HG03097 (cell line): ENCODE data around the gene DEPP1.

Source experiments
- ATAC-seq: cut with Tn5 transposase; IDR thresholded peaks from one replicate; pipeline ENCODE4 v1.9.1; 2021; ENCODE audit not compliant: unreplicated experiment, low FRiP score

Gene DEPP1

GRCh38 chr10:44936314-44936975 is 42.2 kb downstream of the DEPP1 start:
- ATAC-seq = no peak

- no peak for ATAC-seq
Observed at GRCh38 chr10:44935966-44936295, 42.7 kb downstream of the DEPP1 start.

GRCh38 chr10:44935201-44935965 is 43.2 kb downstream of the DEPP1 start:
- no peak for ATAC-seq

GRCh38 chr10:44934416-44935200 is 44.0 kb downstream of the DEPP1 start:
- ATAC-seq = no peak

- ATAC-seq = no peak
Observed at GRCh38 chr10:44933451-44934321, 44.9 kb downstream of the DEPP1 start.

GRCh38 chr10:44932517-44933450 is 45.8 kb downstream of the DEPP1 start:
- peak; percentile 98 for ATAC-seq

- ATAC-seq = no peak
Observed at GRCh38 chr10:44931621-44932516, 46.7 kb downstream of the DEPP1 start.

- ATAC-seq = no peak
Observed at GRCh38 chr10:44930904-44931620, 47.5 kb downstream of the DEPP1 start.

- ATAC-seq = no peak
Observed at GRCh38 chr10:44929356-44930255, 49.0 kb downstream of the DEPP1 start.

GRCh38 chr10:44928462-44928861 is 50.1 kb downstream of the DEPP1 start:
- no peak for ATAC-seq

- no peak for ATAC-seq
Observed at GRCh38 chr10:44927352-44927751, 51.3 kb downstream of the DEPP1 start.

GRCh38 chr10:44926751-44927351 is 51.8 kb downstream of the DEPP1 start:
- ATAC-seq = no peak
